ENCODE results near the gene EPB41L2. TPM values are rescaled to one million over a fixed set of nuclear protein-coding genes. Genes with fewer than 3 reads are reported as not detected.

The EPB41L2 gene
- total RNA-seq, 1 experiment from 2014 or later: 74.8 TPM

DNA sequence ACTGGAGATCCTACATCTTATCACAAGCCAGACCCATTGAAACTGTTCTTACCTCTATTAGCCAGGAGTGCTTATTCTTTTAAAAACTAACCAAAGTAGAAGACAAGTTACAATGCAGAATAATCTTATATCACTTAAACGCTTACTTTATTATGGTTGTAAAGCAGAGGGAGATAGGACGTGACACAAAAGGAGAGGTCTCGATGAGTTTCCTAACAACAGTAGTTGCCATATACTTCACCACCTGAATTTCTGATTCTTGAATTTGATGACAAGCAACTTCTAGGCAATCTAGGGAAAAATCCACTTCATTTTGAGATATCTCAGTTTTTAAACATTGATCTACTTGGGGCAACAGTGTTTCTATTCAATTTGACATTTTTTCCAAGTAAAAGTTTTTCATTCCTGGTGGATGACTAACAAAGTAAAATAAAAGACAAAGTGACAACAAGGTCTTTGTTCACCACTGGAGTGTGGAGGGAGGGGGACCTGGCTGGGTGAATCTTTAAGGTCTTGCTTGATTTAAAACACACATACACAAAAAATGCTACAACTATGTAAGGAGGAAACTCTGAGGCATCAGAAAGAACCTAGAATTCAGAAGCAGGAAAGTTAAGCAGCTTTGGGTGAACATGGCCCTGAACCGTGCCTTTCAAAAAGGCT lies 125.0 kb downstream of the EPB41L2 start:
- POLR2A ChIA-PET: no interaction called here
- BruUV-seq (replicated peaks): no TSS peak
- Histone ChIP-seq H2AFZ (ENCODE audit: low read depth, low read length, poor library complexity, severe bottlenecking) (no peak overlapping the region), H3K27ac (ENCODE audit: low read depth, low read length) (no peak overlapping the region), H4K20me1 (ENCODE audit: insufficient read depth) (no peaks in the 10 kb centered on the region), H3K4me1 (ENCODE audit: control insufficient read depth in 1 of 2, insufficient read depth in 2 of 2, low read length in 2 of 2) (peaks cover 9 to 18% of the 10 kb centered on the region in 2 experiments), H3K36me3 (ENCODE audit: control insufficient read depth in 1 of 2, insufficient read depth in 2 of 2, low read length in 2 of 2) (no peaks in the 10 kb centered on the region), H3K9me2 (ENCODE audit: insufficient read depth) (no peaks in the 10 kb centered on the region), H3K9me3 (ENCODE audit: control insufficient read depth in 1 of 2, insufficient read depth in 1 of 2, low read depth in 1 of 2, low read length in 2 of 2) (no peaks in the 10 kb centered on the region), H3K4me3 (replicated peaks in 1 of 2; ENCODE audit: low read depth in 1 of 2, low read length in 2 of 2) (0 out of 4 replicates have a peak overlapping the region, but pooled peaks of 1 of the 2 experiments have one; percentile 4), H3K9ac (ENCODE audit: low read length) (0 out of 2 replicates have a peak overlapping the region, but pooled peaks have one; percentile 10), H3K4me2 (ENCODE audit: low read length) (peak overlapping the region; percentile 41), H3K27me3 (ENCODE audit: insufficient read depth, low read length) (no peaks in the 10 kb centered on the region), H3K79me2 (ENCODE audit: insufficient read depth, low read length) (no peaks in the 10 kb centered on the region; the same call in 1 of the 2 replicates)
- peak; percentile 81 for ATAC-seq
- peak; percentile 36 for DNase-seq (ENCODE audit: low read depth, low spot score)
- CTCF ChIA-PET: no interaction called here
- RAD21 ChIA-PET (ENCODE audit: low non-redundant PET in 1 of 2, low total read pairs in 2 of 2, uncharacterized antibody in 2 of 2, unreplicated experiment in 2 of 2): no interaction called here
- no peak for TF ChIP-seq SIN3A (IDR thresholded peaks at IDR 0.05; ENCODE audit: low read depth)
- peak; percentile 44; the same call in 1 of the 2 replicates for TF ChIP-seq JUND (IDR thresholded peaks at IDR 0.05)
- TF ChIP-seq SP1 (IDR thresholded peaks at IDR 0.05; ENCODE audit: low read depth): no peak
- TF ChIP-seq FOSL1 (IDR thresholded peaks at IDR 0.05; ENCODE audit: low read depth): peak; percentile 36; the same call in 1 of the 2 replicates
- TF ChIP-seq, protein P1, sequence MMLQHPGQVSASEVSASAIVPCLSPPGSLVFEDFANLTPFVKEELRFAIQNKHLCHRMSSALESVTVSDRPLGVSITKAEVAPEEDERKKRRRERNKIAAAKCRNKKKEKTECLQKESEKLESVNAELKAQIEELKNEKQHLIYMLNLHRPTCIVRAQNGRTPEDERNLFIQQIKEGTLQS (IDR thresholded peaks at IDR 0.05): no peak
- intact Hi-C loops (cut with micrococcal nuclease): no loop called here

DNA sequence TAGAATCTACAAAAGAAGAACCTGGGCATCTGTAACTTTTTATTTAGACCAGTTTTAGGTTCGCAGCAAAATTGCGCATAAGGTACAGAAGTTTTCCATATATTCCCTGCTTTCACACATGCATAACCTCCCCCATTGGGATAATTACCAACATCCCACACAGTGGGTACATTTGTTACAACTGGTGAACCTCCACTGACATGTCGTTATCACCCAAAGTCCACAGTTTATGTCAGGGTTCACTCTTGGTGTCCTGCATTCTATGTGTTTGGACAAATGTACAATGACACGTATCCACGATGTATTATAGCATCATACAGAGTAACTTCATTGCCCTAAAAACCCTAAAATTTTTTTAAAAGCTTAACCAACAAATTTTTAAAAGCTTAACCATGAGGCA lies 126.1 kb downstream of the EPB41L2 start:
- H2AFZ ChIP-seq (ENCODE audit: low read depth, low read length, poor library complexity, severe bottlenecking): no peak overlapping the region
- H3K4me3 ChIP-seq (replicated peaks in 1 of 2; ENCODE audit: low read depth in 1 of 2, low read length in 2 of 2): no peak overlapping the region
- H3K27me3 ChIP-seq (ENCODE audit: insufficient read depth, low read length): no peaks in the 10 kb centered on the region
- peaks cover 9 to 18% of the 10 kb centered on the region in 2 experiments for H3K4me1 ChIP-seq (ENCODE audit: control insufficient read depth in 1 of 2, insufficient read depth in 2 of 2, low read length in 2 of 2)
- intact Hi-C loops (cut with micrococcal nuclease): no loop called here
- TF ChIP-seq TCF7L2 (IDR thresholded peaks at IDR 0.05; ENCODE audit: borderline replicate concordance, extremely low read depth, insufficient read depth, insufficient read length) (no peak), EZH2 (IDR thresholded peaks at IDR 0.05) (no peak), ELF1 (IDR thresholded peaks at IDR 0.05; ENCODE audit: borderline replicate concordance, low read depth) (no peak), JUND (IDR thresholded peaks at IDR 0.05) (no peak), RAD21 (IDR thresholded peaks at IDR 0.05; ENCODE audit: low read depth) (no peak), SIN3A (IDR thresholded peaks at IDR 0.05; ENCODE audit: low read depth) (no peak), SRF (IDR thresholded peaks at IDR 0.05; ENCODE audit: low read depth) (no peak), CBX3 (IDR thresholded peaks at IDR 0.05; ENCODE audit: low read depth) (no peak)
- TF ChIP-seq, protein P1 (IDR thresholded peaks at IDR 0.05): no peak
- TF ChIP-seq, protein P2, sequence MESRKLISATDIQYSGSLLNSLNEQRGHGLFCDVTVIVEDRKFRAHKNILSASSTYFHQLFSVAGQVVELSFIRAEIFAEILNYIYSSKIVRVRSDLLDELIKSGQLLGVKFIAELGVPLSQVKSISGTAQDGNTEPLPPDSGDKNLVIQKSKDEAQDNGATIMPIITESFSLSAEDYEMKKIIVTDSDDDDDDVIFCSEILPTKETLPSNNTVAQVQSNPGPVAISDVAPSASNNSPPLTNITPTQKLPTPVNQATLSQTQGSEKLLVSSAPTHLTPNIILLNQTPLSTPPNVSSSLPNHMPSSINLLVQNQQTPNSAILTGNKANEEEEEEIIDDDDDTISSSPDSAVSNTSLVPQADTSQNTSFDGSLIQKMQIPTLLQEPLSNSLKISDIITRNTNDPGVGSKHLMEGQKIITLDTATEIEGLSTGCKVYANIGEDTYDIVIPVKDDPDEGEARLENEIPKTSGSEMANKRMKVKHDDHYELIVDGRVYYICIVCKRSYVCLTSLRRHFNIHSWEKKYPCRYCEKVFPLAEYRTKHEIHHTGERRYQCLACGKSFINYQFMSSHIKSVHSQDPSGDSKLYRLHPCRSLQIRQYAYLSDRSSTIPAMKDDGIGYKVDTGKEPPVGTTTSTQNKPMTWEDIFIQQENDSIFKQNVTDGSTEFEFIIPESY (IDR thresholded peaks at IDR 0.05; ENCODE audit: extremely low read depth, insufficient replicate concordance, low read length): no peak
- no peaks in the 10 kb centered on the region; the same call in 1 of the 2 replicates for H3K79me2 ChIP-seq (ENCODE audit: insufficient read depth, low read length)
- H4K20me1 ChIP-seq (ENCODE audit: insufficient read depth): no peaks in the 10 kb centered on the region
- no TSS peak for BruUV-seq (replicated peaks)
- DNase-seq (ENCODE audit: low read depth, low spot score) (no peak), ATAC-seq (no peak)
- no peaks in the 10 kb centered on the region for H3K36me3 ChIP-seq (ENCODE audit: control insufficient read depth in 1 of 2, insufficient read depth in 2 of 2, low read length in 2 of 2)
- CTCF ChIA-PET: no interaction called here
- no peaks in the 10 kb centered on the region for H3K9me3 ChIP-seq (ENCODE audit: control insufficient read depth in 1 of 2, insufficient read depth in 1 of 2, low read depth in 1 of 2, low read length in 2 of 2)
- no peak overlapping the region for H3K9ac ChIP-seq (ENCODE audit: low read length)
- POLR2A ChIA-PET: no interaction called here
- H3K4me2 ChIP-seq (ENCODE audit: low read length): no peak overlapping the region
- no peak overlapping the region for H3K27ac ChIP-seq (ENCODE audit: low read depth, low read length)
- H3K9me2 ChIP-seq (ENCODE audit: insufficient read depth): no peaks in the 10 kb centered on the region
- RAD21 ChIA-PET (ENCODE audit: low non-redundant PET in 1 of 2, low total read pairs in 2 of 2, uncharacterized antibody in 2 of 2, unreplicated experiment in 2 of 2): no interaction called here
